GM18505 (cell line): Measurements from ENCODE around the gene HECTD4.

Source experiments
- ATAC-seq: cut with Tn5 transposase; IDR thresholded peaks from one replicate; pipeline ENCODE4 v1.9.1; 2021; ENCODE audit not compliant: unreplicated experiment
- POLR2A ChIP-seq: IDR thresholded peaks from 4 replicates; pipeline ENCODE4 v1.6.1; 2011; ENCODE audit warnings: borderline replicate concordance; ENCODE audit not compliant: insufficient read depth, insufficient read length; ENCODE audit errors: extremely low read depth

HECTD4 gene

DNA sequence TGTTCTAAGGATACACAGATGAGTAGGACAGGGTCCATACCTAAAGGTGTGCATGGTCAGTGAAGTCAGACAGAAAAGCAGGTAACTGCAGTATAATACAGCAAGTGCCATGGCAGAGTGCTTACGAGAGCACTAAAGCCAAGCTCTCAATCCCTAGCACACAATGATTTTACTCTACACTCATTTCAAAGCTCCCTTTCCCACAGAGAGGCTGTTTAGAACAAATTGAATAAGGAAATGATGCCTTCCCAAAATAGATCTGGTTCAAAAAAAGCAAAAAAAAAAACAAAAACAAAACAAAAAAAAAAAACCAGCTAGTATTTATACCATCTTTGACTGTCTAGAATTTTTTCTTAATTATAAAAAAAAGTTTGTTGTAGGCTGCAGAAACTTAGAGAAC lies 74.1 kb downstream of the HECTD4 start:
- TF ChIP-seq POLR2A: no peak
- no peak for ATAC-seq

DNA sequence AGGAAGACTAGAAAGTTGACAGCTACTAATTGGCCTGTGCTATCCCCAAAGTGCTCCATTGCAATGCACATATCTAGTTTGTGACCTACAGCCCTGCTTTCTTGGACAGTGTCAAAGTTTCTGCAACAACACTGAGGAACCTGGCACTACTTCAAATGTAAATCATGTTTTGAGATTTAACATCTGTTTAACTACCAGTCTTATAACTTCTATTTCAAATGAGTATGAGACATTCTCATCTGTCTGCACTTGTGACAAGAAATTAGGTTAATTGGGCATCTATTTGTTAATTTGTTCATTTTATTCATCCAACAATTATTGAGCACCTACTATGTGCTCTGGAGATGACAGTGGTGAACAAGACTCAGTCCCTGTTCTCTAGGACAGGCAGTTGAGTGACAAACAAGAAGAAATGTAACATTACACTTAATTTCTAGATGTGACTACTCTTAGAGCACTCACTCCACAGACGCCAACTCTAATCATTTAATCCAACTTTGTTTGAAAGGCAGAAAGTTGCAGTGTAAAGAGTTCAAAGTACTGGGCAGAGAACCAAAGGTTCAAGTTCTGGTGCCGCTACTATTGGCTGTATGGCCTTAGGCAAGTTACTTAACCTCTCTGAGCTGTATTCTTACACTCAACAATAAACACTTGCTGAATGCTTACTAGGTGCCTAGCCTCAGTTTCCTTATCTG lies 74.8 kb downstream of the HECTD4 start:
- no peak for ATAC-seq

DNA sequence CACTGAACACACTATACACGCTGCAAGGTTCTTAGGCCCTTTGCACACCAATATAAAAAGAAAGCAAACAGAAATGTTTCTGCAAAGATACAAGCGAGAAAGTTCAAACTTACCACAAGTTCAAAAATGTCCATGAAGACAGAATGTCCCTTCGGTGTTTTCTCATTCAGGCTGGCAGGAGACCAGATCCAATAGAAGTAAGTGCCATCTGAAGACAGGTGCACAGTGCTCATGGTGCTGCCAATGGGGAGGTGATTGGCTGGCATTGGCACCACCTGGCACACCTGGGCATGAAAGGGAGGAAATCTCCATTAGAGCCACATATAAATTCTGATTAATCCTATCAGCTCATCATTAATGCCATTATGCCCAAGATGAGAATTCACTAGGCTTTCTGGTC lies 76.3 kb downstream of the HECTD4 start:
- ATAC-seq: no peak
- TF ChIP-seq POLR2A: no peak

More for the DNA sequence above, 74.8 kb downstream of the HECTD4 start:
- no peak for TF ChIP-seq POLR2A

DNA sequence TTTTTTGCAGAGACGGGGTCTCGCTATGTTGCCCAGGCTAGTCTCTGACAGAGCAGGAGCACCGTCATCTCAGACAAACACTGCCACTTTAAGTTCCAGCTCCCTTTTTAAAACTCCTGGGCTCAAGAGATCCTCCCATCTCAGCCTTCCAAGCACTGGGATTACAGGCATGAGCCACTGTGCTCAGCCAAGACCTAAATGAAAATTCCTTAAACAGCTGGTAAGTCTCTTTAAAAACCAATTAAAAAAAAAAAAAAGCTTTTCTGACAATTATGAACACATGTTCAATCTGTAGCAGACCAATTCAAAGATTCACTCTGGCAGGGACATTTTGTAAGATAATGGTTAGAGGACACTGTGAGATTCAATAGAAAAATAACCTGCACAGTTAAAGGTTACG lies 77.8 kb downstream of the HECTD4 start:
- no peak for ATAC-seq
- TF ChIP-seq POLR2A: no peak

DNA sequence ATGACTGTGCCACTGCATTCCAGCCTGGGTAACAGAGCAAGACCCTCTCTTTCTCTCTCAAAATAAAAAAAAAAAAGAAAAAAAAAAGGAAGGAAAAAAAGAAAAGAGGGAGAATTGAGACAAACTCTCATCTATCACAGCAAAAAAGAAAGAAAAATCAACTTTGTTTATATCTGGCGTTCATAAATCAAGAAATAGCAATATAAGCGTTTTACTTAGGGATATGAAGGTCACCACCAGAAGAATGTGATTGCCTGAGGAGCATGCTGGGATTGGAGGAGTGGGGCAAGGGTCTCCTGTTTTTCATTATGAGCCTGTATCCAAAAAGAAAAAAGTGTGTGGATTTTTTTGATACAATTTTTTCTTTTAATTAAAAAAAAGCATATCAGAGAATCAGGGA lies 78.4 kb downstream of the HECTD4 start:
- no peak for ATAC-seq
- TF ChIP-seq POLR2A: no peak

DNA sequence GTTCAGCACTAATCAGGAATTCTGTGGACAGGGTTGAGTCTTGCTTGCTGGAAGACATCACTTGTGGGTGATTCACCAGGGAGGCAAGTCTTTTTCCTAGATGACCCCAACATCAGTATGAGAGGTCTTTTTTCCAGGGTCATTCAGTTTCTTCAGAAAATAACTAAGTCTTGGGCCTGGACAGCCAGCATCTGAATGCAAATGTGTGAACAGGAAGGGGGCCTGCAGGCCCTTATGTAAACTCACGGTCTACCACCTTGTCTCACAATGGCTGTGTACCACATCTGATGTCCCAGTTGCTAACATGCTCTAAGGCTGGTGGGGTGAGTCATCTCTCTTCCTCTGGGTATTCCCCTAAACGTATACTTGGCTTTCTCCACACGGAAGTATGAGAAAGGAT lies 79.2 kb downstream of the HECTD4 start:
- TF ChIP-seq POLR2A: peak; percentile 36

DNA sequence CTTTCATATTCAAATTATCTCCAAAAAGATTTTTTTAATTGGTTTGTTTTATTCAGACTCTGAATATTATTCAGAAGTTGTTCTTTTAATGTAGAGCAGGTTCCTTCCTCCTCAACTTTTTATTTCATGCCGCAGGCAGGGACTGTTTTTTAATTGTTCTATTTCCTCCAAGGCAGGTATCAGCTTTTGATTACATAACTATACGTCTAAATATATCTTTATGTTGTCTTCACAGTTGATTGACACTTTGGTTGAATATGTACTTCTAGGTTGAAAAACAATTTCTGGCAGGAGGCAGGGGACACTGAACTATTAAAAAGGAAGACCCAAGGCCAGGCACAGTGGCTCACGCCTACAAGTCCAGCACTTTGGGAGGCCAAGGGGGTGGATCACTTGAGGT lies 82.5 kb downstream of the HECTD4 start:
- no peak for ATAC-seq
- no peak for TF ChIP-seq POLR2A

More for the DNA sequence above, 79.2 kb downstream of the HECTD4 start:
- ATAC-seq: peak; percentile 98

DNA sequence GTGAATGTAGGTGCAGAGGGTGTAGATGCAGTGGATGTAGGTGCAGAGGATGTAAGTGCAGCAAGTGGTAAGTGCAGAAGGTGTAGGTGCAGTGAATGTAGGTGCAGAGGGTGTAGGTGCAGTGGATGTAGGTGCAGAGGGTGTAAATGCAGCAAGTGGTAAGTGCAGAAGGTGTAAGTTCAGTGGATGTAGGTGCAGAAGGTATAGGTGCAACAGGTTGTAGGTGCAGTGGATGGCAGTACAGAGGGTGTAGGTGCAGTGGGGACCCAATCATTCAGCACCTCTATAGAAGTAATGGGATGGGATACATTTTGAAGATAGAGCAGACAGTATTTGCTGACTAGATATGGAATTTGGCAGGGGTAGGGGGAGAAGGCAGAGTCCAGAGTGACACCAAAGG lies 85.0 kb downstream of the HECTD4 start:
- no peak for ATAC-seq
- TF ChIP-seq POLR2A: no peak

DNA sequence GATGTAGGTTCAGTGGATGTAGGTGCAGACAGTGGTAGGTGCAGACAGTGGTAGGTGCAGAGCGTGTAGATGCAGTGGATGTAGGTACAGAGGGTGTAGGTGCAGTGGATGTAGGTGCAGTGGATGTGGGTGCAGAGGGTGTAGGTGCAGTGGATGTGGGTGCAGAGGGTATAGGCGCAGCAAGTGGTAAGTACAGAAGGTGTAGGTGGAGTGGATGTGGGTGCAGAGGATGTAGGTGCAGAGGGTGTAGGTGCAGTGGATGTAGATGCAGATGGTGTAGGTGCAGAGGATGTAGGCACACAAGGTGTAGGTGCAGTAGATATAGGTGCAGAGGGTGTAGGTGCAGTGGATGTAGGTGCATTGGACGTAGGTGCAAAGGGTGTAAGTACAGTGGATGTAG lies 86.0 kb downstream of the HECTD4 start:
- no peak for TF ChIP-seq POLR2A
- ATAC-seq: no peak

DNA sequence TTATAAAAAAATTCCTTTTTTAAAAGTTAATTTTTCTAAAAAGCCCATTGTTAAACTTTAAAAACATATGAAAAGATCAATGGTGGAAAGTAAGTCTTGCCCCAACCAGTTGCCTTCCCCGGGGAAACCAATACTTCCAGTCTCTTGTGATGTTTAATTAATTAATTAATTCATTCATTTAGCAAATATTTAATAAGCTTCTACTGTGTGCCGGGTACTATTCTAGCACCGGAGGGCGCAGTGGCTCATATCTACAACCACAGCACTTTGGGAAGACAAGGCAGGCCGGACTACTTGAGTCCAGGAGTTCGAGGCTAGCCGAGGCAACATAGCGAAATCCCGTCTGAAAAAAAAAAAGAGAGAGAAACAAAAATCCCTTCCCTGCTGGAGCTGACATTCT lies 87.4 kb downstream of the HECTD4 start:
- ATAC-seq: no peak
- no peak for TF ChIP-seq POLR2A

DNA sequence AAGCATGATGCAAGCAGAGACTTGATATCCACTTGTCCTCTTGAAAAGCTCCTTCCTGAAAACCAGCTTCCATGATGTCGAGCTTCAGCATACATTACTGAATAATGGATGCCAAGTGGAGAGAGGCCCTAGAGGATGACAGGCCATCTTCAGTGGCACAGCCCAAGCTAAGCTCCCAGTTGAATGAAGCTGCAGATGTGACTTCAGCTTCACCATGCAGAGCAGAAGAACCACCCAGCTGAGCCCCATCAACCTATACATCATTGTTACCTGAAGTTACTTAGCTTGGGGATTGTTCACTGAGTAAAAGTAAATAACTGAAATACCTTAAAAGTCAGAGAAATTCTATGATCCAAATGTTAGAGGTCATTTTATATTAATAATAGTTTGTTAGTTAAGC lies 93.6 kb downstream of the HECTD4 start:
- no peak for ATAC-seq
- TF ChIP-seq POLR2A: no peak

DNA sequence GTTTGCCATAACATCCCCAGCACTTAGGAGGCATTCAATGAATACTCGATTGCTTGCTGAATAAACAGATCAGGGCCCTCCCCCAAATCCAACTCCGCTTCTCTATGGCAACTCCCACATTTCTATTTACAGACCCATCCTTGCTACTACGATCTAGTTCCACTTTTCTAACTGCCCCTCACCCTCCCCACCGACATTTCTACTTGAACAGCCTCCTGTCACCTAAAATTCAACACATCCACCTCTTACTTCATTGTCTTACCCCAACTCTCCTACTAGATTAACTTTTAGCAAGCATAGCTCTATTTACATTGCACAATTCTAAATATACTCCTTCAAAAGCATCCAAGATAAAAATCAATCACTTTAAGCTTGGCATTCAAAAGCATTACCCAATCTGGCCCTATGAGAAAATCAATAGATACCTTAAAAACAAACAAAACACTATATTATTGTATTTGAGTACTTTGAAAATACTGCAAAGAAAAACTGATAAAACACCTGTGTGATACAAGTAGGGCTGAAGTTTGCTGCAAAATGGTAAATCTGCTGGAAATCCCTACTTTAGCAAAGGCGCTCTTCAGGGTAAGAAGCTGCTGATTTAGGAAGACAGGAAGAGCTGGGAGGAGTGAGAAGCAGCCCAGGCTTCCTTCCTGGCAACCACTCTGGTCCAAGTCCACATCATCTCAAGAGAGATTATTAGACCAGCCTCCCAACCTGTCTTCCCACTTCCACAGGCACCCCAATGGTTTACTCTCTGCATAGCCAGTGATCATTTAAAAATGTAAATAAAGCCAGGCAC lies 96.4 kb downstream of the HECTD4 start:
- no peak for TF ChIP-seq POLR2A
- ATAC-seq: no peak

DNA sequence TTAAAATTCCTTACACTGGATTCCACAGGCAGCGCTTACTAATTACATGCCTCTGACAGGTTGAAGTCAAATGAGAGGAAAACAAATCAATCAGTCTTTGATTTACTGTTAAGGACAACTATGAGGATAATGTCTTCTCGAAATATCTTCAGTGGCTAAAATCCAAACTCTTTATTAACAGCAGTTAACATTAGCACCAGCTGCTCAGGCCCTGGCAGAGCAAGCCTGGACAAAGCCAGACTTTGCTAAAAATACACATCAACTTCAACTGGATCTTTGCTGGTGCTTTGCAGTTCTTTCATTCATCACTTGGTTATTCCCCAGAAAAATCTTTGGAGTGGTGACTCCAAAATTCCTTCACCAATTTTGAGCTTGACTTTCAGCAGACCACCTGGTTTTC lies 98.7 kb downstream of the HECTD4 start:
- no peak for ATAC-seq
- TF ChIP-seq POLR2A: no peak

DNA sequence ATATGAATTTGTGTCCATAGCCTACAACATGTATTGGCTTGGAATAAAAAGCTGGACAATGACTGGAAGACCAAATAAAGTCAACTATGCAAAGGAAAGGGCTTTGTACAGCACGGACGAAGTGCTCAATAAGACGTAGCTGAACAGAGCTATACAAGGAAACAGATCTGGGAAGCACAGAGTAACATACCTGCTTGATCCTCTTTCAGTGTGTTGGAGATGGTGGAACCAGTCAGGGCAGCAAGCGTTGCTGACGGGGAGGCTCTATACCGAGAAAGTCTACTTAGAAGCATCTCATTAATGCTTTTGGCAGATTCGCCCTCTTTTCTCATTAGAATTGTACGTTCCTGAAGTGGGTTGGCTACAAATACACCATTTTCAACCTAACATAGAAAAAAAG lies 99.3 kb downstream of the HECTD4 start:
- no peak for TF ChIP-seq POLR2A
- no peak for ATAC-seq
